H1 (cell line): Measurements from ENCODE around the gene APOBR. TPM values are rescaled to one million over a fixed set of nuclear protein-coding genes. Genes with fewer than 3 reads are reported as not detected.

Experiments used
- CTCF ChIA-PET: fragments of 300-600 bp; sonication (Branson Sonifier 250); formaldehyde crosslinking; loops from one replicate; lab custom pipeline; 2021; ENCODE audit not compliant: partially characterized antibody; lab: Charles Lee
- POLR2A ChIA-PET: fragments of 300-600 bp; sonication (Branson Sonifier 250); formaldehyde crosslinking; loops from one replicate; lab custom pipeline; 2021; ENCODE audit warnings: inconsistent platforms; ENCODE audit not compliant: partially characterized antibody; lab: Charles Lee
- DNase-seq, 2 experiments: peaks; one replicate each; pipeline versions ENCODE4 v3.0.0 to v3.0.0-alpha.2; 2010 to 2022; ENCODE audit warnings: low spot score in 2 of 2, low read depth in 1 of 2, mixed read lengths in 1 of 2
- FAIRE-seq: peaks from 2 replicates; lab custom pipeline; 2011; peaks lifted over from hg19 to GRCh38; lab: Jason Lieb, UNC
- H2AFZ ChIP-seq: 2 replicates; pipeline ENCODE4 v1.8.1; 2012; ENCODE audit warnings: low read length, inconsistent platforms
- H2AK5ac ChIP-seq: 2 replicates; pipeline ENCODE4 v1.6.1; 2013; ENCODE audit warnings: low read depth, low read length
- H2BK120ac ChIP-seq: replicated peaks from 2 replicates; pipeline ENCODE3; 2013; ENCODE audit warnings: low read depth, low read length, inconsistent platforms
- H2BK12ac ChIP-seq: 2 replicates; pipeline ENCODE4 v1.6.1; 2013; ENCODE audit warnings: low read depth, low read length
- H2BK15ac ChIP-seq: 2 replicates; pipeline ENCODE4 v1.6.1; 2013; ENCODE audit warnings: low read length
- H2BK20ac ChIP-seq: 2 replicates; pipeline ENCODE4 v1.6.1; 2013; ENCODE audit warnings: low read length
- H2BK5ac ChIP-seq: 2 replicates; pipeline ENCODE4 v1.6.1; 2013; ENCODE audit warnings: low read depth, low read length
- H3K14ac ChIP-seq: 2 replicates; pipeline ENCODE4 v1.6.1; 2013; ENCODE audit warnings: inconsistent platforms; ENCODE audit not compliant: insufficient read length
- H3K18ac ChIP-seq: 2 replicates; pipeline ENCODE4 v1.6.1; 2013; ENCODE audit warnings: low read length; ENCODE audit errors: extremely low read depth
- H3K23ac ChIP-seq: 2 replicates; pipeline ENCODE4 v1.6.1; 2013; ENCODE audit warnings: inconsistent platforms; ENCODE audit not compliant: insufficient read length
- H3K23me2 ChIP-seq: 2 replicates; pipeline ENCODE4 v1.6.1; 2013; ENCODE audit warnings: low read depth, low read length
- H3K27ac ChIP-seq: 2 replicates; pipeline ENCODE4 v1.6.1; 2011; ENCODE audit warnings: low read depth, low read length, inconsistent platforms
- H3K27me3 ChIP-seq, 4 experiments: replicated peaks in 1 of 4; 1 replicate in 1 of 4; 2 replicates in 3 of 4; pipeline versions ENCODE4 v1.6.1 to v1.8.1; 2011 to 2013; ENCODE audit warnings: low read length in 3 of 4, mild to moderate bottlenecking in 3 of 4, inconsistent platforms in 2 of 4, mixed read lengths in 2 of 4, moderate library complexity in 1 of 4; ENCODE audit not compliant: control insufficient read depth in 3 of 4, insufficient read depth in 3 of 4; ENCODE audit errors: extremely low read depth in 1 of 4
- H3K36me3 ChIP-seq, 4 experiments: 2 replicates each; pipeline versions ENCODE4 v1.6.1 to v1.8.1; 2011 to 2013; ENCODE audit warnings: mild to moderate bottlenecking in 4 of 4, low read length in 3 of 4, moderate library complexity in 2 of 4, control low read depth in 1 of 4, inconsistent platforms in 1 of 4; ENCODE audit not compliant: insufficient read depth in 4 of 4, control insufficient read depth in 2 of 4
- H3K4ac ChIP-seq: replicated peaks from 2 replicates; pipeline ENCODE3; 2013; ENCODE audit warnings: low read length, low read depth, mixed read lengths, inconsistent platforms; ENCODE audit not compliant: insufficient read length
- H3K4me1 ChIP-seq, 4 experiments: replicated peaks in 1 of 4; 1 replicate in 1 of 4; 2 replicates in 3 of 4; pipeline versions ENCODE4 v1.6.1 to v1.8.1; 2011 to 2013; ENCODE audit warnings: low read length in 3 of 4, inconsistent platforms in 2 of 4, mixed read lengths in 1 of 4; ENCODE audit not compliant: insufficient read depth in 4 of 4, control insufficient read depth in 3 of 4
- H3K4me2 ChIP-seq, 2 experiments: 2 replicates each; pipeline versions ENCODE4 v1.6.1 to v1.8.1; 2011 to 2013; ENCODE audit warnings: low read depth in 2 of 2, low read length in 2 of 2, control low read depth in 1 of 2, inconsistent platforms in 1 of 2, mild to moderate bottlenecking in 1 of 2; ENCODE audit not compliant: insufficient read depth in 1 of 2
- H3K4me3 ChIP-seq, 4 experiments: fragments of 200-600, 300-600 bp in 1 of 4; sonication (generic), shearing (Covaris generic), sonication (Bioruptor Twin) in 1 of 4; 2 replicates each; pipeline versions ENCODE4 v1.5.1 to v1.8.1; 2011 to 2016; ENCODE audit warnings: low read length in 4 of 4, low read depth in 3 of 4, control low read depth in 2 of 4, inconsistent platforms in 2 of 4, mild to moderate bottlenecking in 2 of 4, mixed read lengths in 1 of 4, moderate library complexity in 1 of 4; ENCODE audit not compliant: insufficient read depth in 2 of 4; ENCODE audit errors: extremely low read depth in 1 of 4
- H3K56ac ChIP-seq: replicated peaks from 2 replicates; pipeline ENCODE3; 2013; ENCODE audit warnings: low read depth, mild to moderate bottlenecking, mixed read lengths, low read length, inconsistent platforms; ENCODE audit not compliant: insufficient read length
- H3K79me1 ChIP-seq: 2 replicates; pipeline ENCODE4 v1.6.1; 2013; ENCODE audit warnings: low read depth, low read length, control low read depth
- H3K79me2 ChIP-seq, 2 experiments: 2 replicates each; pipeline versions ENCODE4 v1.6.1 to v1.8.1; 2012 to 2013; ENCODE audit warnings: low read length in 2 of 2, mild to moderate bottlenecking in 2 of 2, inconsistent platforms in 1 of 2; ENCODE audit not compliant: insufficient read depth in 2 of 2, control insufficient read depth in 1 of 2
- H3K9ac ChIP-seq, 4 experiments: replicated peaks in 1 of 4; 1 replicate in 1 of 4; 2 replicates in 3 of 4; pipeline versions ENCODE4 v1.6.1 to v1.8.1; 2011 to 2013; ENCODE audit warnings: low read depth in 3 of 4, low read length in 3 of 4, control low read depth in 2 of 4, mild to moderate bottlenecking in 2 of 4, moderate library complexity in 2 of 4, inconsistent platforms in 1 of 4; ENCODE audit errors: extremely low read depth in 1 of 4
- H3K9me3 ChIP-seq, 2 experiments: 2 replicates each; pipeline versions ENCODE4 v1.6.1 to v1.8.1; 2012 to 2013; ENCODE audit warnings: mild to moderate bottlenecking in 2 of 2, moderate library complexity in 2 of 2, control low read depth in 1 of 2, inconsistent platforms in 1 of 2, low read depth in 1 of 2, low read length in 1 of 2, mixed read lengths in 1 of 2; ENCODE audit not compliant: insufficient read depth in 2 of 2
- H4K20me1 ChIP-seq, 2 experiments: replicated peaks in 1 of 2; 2 replicates each; pipeline versions ENCODE3 to v1.8.1; 2011 to 2013; ENCODE audit warnings: inconsistent platforms in 2 of 2, low read length in 2 of 2, mild to moderate bottlenecking in 1 of 2; ENCODE audit not compliant: insufficient read depth in 2 of 2, control insufficient read depth in 1 of 2
- H4K5ac ChIP-seq: 2 replicates; pipeline ENCODE4 v1.6.1; 2013; ENCODE audit warnings: low read length, low read depth, mixed read lengths, inconsistent platforms; ENCODE audit not compliant: insufficient read length
- H4K8ac ChIP-seq: 2 replicates; pipeline ENCODE4 v1.8.0; 2013; ENCODE audit warnings: mild to moderate bottlenecking, moderate library complexity, low read length, inconsistent platforms; ENCODE audit not compliant: insufficient read depth; ENCODE audit errors: extremely low read depth
- H4K91ac ChIP-seq: replicated peaks from 2 replicates; pipeline ENCODE3; 2013; ENCODE audit warnings: low read length, mixed read lengths, inconsistent platforms; ENCODE audit not compliant: insufficient read length
- KDM1A ChIP-seq: fragments of 200-600, 300-600 bp; sonication (generic); IDR thresholded peaks from 2 replicates; pipeline ENCODE4 v1.7.1; 2016; ENCODE audit warnings: mild to moderate bottlenecking, low read length, borderline replicate concordance
- SAP30 ChIP-seq: fragments of 300-600 bp; sonication (generic); IDR thresholded peaks from 2 replicates; pipeline ENCODE4 v1.7.1; 2012; ENCODE audit warnings: low read length, moderate library complexity, mild to moderate bottlenecking, inconsistent platforms; ENCODE audit not compliant: insufficient read depth, insufficient replicate concordance
- TAF1 ChIP-seq: IDR thresholded peaks from 2 replicates; pipeline ENCODE4 v1.6.1; 2011; ENCODE audit warnings: mild to moderate bottlenecking, low read depth, low read length
- WGBS, 2 experiments: shearing (Covaris generic) in 1 of 2; methylation state at CpG; one replicate each; pipeline versions ENCODE4 v1.1.6 to v1.1.7; 2013 to 2015; ENCODE audit warnings: low lambda C conversion rate in 2 of 2, mixed read lengths in 2 of 2, inconsistent platforms in 1 of 2, low coverage in 1 of 2, missing lambda C conversion rate in 1 of 2; ENCODE audit not compliant: insufficient replicate concordance in 2 of 2, insufficient coverage in 1 of 2, insufficient read length in 1 of 2; ENCODE audit errors: extremely low coverage in 1 of 2, missing lambda C conversion rate in 1 of 2; 5-methylcytosine and 5-hydroxymethylcytosine counted together
- polyA plus RNA-seq, 7 experiments: library from polyadenylated mRNA; depleted of rRNA in 3 of 7; stranded (reverse) in 5 of 7; unstranded in 2 of 7; fragments of >200 nt in 5 of 7; fragments of 200-250 nt in 2 of 7; gene quantifications; 1 replicate in 5 of 7; 2 replicates in 1 of 7; 4 replicates in 1 of 7; pipeline versions ENCODE4 v1.2.1 to v1.2.3, GENCODE V29; 2011 to 2013; ENCODE audit warnings: missing spikeins in 2 of 7, mixed read lengths in 2 of 7
- total RNA-seq: library from RNA; stranded (reverse); fragmentation: NEBNext Ultra II Directional; extraction: Animal tissue kit (Norgen Biotek cat#: 25700); gene quantifications from 2 replicates; pipeline ENCODE4 v1.2.1, GENCODE V29; 2021

The APOBR gene
- total and polyA plus RNA-seq, 2 of the 8 experiments (the other 6 are each of a cell fraction or from before 2014, with no cell fraction given): not detected

- Histone ChIP-seq H3K14ac (no peak overlapping the region), H3K79me2 (no peaks in the 10 kb centered on the region), H3K18ac (no peak overlapping the region), H2BK5ac (no peak overlapping the region), H3K56ac (no peak overlapping the region), H3K79me1 (no peaks in the 10 kb centered on the region), H3K23ac (no peak overlapping the region), H3K27me3 (no peaks in the 10 kb centered on the region), H3K4me3 (no peak overlapping the region), H3K4me1 (no peaks in the 10 kb centered on the region), H2BK12ac (no peak overlapping the region), H2AK5ac (no peak overlapping the region), H3K4ac (no peak overlapping the region), H3K4me2 (peak overlapping the region in 1 of 2 experiments; percentile 19; a peak in 2 of 4 replicates), H3K23me2 (no peaks in the 10 kb centered on the region), H4K91ac (no peak overlapping the region), H3K9me3 (no peaks in the 10 kb centered on the region), H4K8ac (no peak overlapping the region), H4K5ac (no peak overlapping the region), H3K36me3 (no peaks in the 10 kb centered on the region), H3K9ac (no peak overlapping the region), H4K20me1 (no peaks in the 10 kb centered on the region), H2BK20ac (no peak overlapping the region), H2BK120ac (no peak overlapping the region), H2AFZ (no peak overlapping the region), H2BK15ac (no peak overlapping the region), H3K27ac (no peak overlapping the region)
- TF ChIP-seq KDM1A: 0 out of 2 replicates have a peak, but pooled peaks have one; percentile 19
- TF ChIP-seq SAP30: no peak
- TF ChIP-seq TAF1: 0 out of 2 replicates have a peak, but pooled peaks have one; percentile 19
- FAIRE-seq (no peak), DNase-seq (peak in 1 of 2 experiments; percentile 69)
- ChIA-PET CTCF (interaction anchor here (0.6 kb wide), 1 partner anchor 42 kb away, joined by 3 read pairs; no protein-coding TSS in a partner anchor), POLR2A (interaction anchor here (0.6 to 1.1 kb wide), 3 partner anchors 10 to 291 kb away, joined by 3 to 4 read pairs (median 3); partner anchors contain the start of gene ATXN2L)
- 66% methylated on average over 9 of the region's 9 CpGs; no CpG with 5 or more reads in 1 of the 2 experiments for WGBS, 2 experiments
Measured at GRCh38 chr16:28531777-28532744, 37.6 kb downstream of the APOBR start.
